Right lobe of liver (tissue), 6 donors: Measurements from ENCODE around the gene SEMA5B. TPM values are rescaled to one million over a fixed set of nuclear protein-coding genes. Genes with fewer than 3 reads are reported as not detected.

Experiments used
- ATAC-seq, 4 donors: fragments of 200-7000 bp; cut with Tn5 transposase; one replicate each; pipeline ENCODE4 v1.9.1; 2020; ENCODE audit warnings: mild to moderate bottlenecking in 4 of 4, moderate library complexity in 4 of 4
- DNase-seq, 3 donors: peaks; one replicate each; pipeline ENCODE4 v3.0.0-alpha.2; 2020
- H3K27ac ChIP-seq, 3 donors: fragments of 200-600 bp; one replicate each; pipeline ENCODE4 v1.8.0; 2022
- H3K27me3 ChIP-seq, 2 donors: fragments of 200-600 bp; one replicate each; pipeline ENCODE4 v1.8.0; 2022
- H3K36me3 ChIP-seq, 4 donors: fragments of 200-600 bp; sonication (generic) in 1 of 4; one replicate each; pipeline versions ENCODE4 v1.5.1 to v1.8.0; 2017 to 2022; ENCODE audit warnings: control low read depth in 1 of 4
- H3K4me1 ChIP-seq, 4 donors: fragments of 200-600 bp; sonication (generic) in 1 of 4; one replicate each; pipeline versions ENCODE4 v1.5.1 to v1.8.0; 2017 to 2022; ENCODE audit warnings: control low read depth in 1 of 4
- H3K4me3 ChIP-seq, 3 donors: fragments of 200-600 bp; one replicate each; pipeline ENCODE4 v1.8.0; 2022
- H3K9me3 ChIP-seq, 4 donors: fragments of 200-600 bp; sonication (generic) in 1 of 4; one replicate each; pipeline versions ENCODE4 v1.5.1 to v1.8.0; 2017 to 2022; ENCODE audit warnings: control low read depth in 1 of 4
- CTCF ChIP-seq, 4 donors: fragments of 200-600 bp in 3 of 4; fragments of 450-650 bp in 1 of 4; IDR thresholded peaks; one replicate each; pipeline versions ENCODE4 v1.5.1 to v1.8.0; 2016 to 2022; ENCODE audit warnings: antibody characterized with exemption in 4 of 4, mild to moderate bottlenecking in 2 of 4
- POLR2A ChIP-seq: fragments of 450-650 bp; IDR thresholded peaks from one replicate; pipeline ENCODE4 v1.6.1; 2017; ENCODE audit warnings: antibody characterized with exemption, mild to moderate bottlenecking
- WGBS: methylation state at CpG from one replicate; pipeline ENCODE4 v1.1.6; 2018; ENCODE audit warnings: low coverage, low lambda C conversion rate; ENCODE audit not compliant: insufficient coverage; ENCODE audit errors: missing lambda C conversion rate; 5-methylcytosine and 5-hydroxymethylcytosine counted together
- intact Hi-C, 2 donors: fragments of 100-400 bp; cut with DNase I; formaldehyde crosslinking; loops; one replicate each; pipeline versions ENCODE4 v1.11.2 to v1.14.1; 2022
- total RNA-seq, 6 experiments: library from RNA; depleted of rRNA in 2 of 6; stranded (reverse); fragments of >200 nt in 2 of 6; fragmentation: NEBNext Ultra II Directional in 3 of 6; extraction: Animal tissue kit (Norgen Biotek cat#: 25700) in 3 of 6; gene quantifications; one replicate each; pipeline versions ENCODE4 v1.1.0 to v1.2.4, GENCODE V29; 2016 to 2023
- donor health status: DM: no; HTN: yes; CAD: no.
- donor health status: DM: no; HTN: no; CAD: no.
- donor health status: DM: no; HTN: no; CAD: no.
- donor health status: DM: no; HTN: yes; CAD: no.
- donor health status: DM: no; HTN: yes; CAD: no.

Gene SEMA5B
- total RNA-seq, 6 experiments from 2014 or later = 0.12 to 0.65 (median 0.25) TPM

GRCh38 chr3:122959339-122959738, 68.2 kb downstream of the SEMA5B start:
- Histone ChIP-seq H3K4me1 (no peaks in the 10 kb centered on the region), H3K27ac (no peak overlapping the region), H3K27me3 (no peaks in the 10 kb centered on the region), H3K4me3 (no peak overlapping the region), H3K36me3 (no peaks in the 10 kb centered on the region), H3K9me3 (no peaks in the 10 kb centered on the region)
- DNase-seq (no peak), ATAC-seq (no peak)
- WGBS = 50% methylated on average over 4 of the region's 5 CpGs
- intact Hi-C loops = no loop called here
- no peak for TF ChIP-seq CTCF (IDR thresholded peaks at IDR 0.05)
- no peak for TF ChIP-seq POLR2A

GRCh38 chr3:122957707-122958689, 69.6 kb downstream of the SEMA5B start:
- DNase-seq (no peak), ATAC-seq (peak; percentile 13 to 45 (median 24))
- no peak for TF ChIP-seq POLR2A
- TF ChIP-seq CTCF (IDR thresholded peaks at IDR 0.05) = no peak
- Histone ChIP-seq H3K27ac (no peak overlapping the region), H3K9me3 (no peaks in the 10 kb centered on the region), H3K36me3 (no peaks in the 10 kb centered on the region), H3K4me3 (no peak overlapping the region), H3K4me1 (no peaks in the 10 kb centered on the region), H3K27me3 (no peaks in the 10 kb centered on the region)
- intact Hi-C loops = no loop called here
- WGBS = 49% methylated on average over 3 of the region's 7 CpGs

GRCh38 chr3:122956693-122957455, 70.7 kb downstream of the SEMA5B start:
- Histone ChIP-seq H3K27me3 (no peaks in the 10 kb centered on the region), H3K4me1 (no peaks in the 10 kb centered on the region), H3K36me3 (no peaks in the 10 kb centered on the region), H3K4me3 (no peak overlapping the region), H3K27ac (no peak overlapping the region), H3K9me3 (no peaks in the 10 kb centered on the region)
- ATAC-seq = no peak
- intact Hi-C loops = no loop called here
- no peak for TF ChIP-seq POLR2A
- TF ChIP-seq CTCF (IDR thresholded peaks at IDR 0.05) = no peak
- WGBS = 82% methylated on average over 11 of the region's 15 CpGs
- no peak for DNase-seq

- Histone ChIP-seq H3K4me1 (no peaks in the 10 kb centered on the region), H3K9me3 (no peaks in the 10 kb centered on the region), H3K36me3 (no peaks in the 10 kb centered on the region), H3K4me3 (no peak overlapping the region), H3K27me3 (no peaks in the 10 kb centered on the region), H3K27ac (no peak overlapping the region)
- DNase-seq (no peak), ATAC-seq (no peak)
- intact Hi-C loops = no loop called here
- WGBS = 74% methylated on average over 7 of the region's 20 CpGs
- TF ChIP-seq CTCF (IDR thresholded peaks at IDR 0.05) = no peak
- TF ChIP-seq POLR2A = no peak
Observed at GRCh38 chr3:122955916-122956692, 71.5 kb downstream of the SEMA5B start.
